Activated T-helper 17 cell treated with anti-CD3 and anti-CD28 coated beads, Interleukin-2, amount 50 U/mL, for 72 hours (primary cell): ENCODE results near the gene POU3F1. TPM values are rescaled to one million over a fixed set of nuclear protein-coding genes. Genes with fewer than 3 reads are reported as not detected.

Source experiments
- ATAC-seq: fragments of 150-1000 bp; cut with Tn5 transposase; replicated peaks from 2 replicates; pipeline ENCODE4 v1.10.0; 2021; ENCODE audit warnings: mild to moderate bottlenecking, moderate library complexity
- H3K27ac Mint-ChIP-seq: one replicate; pipeline ENCODE4 v1.8.0; 2022; ENCODE audit warnings: mixed read lengths
- H3K27me3 Mint-ChIP-seq: one replicate; pipeline ENCODE4 v1.8.0; 2022; ENCODE audit warnings: mixed read lengths
- H3K36me3 Mint-ChIP-seq: one replicate; pipeline ENCODE4 v1.8.0; 2022; ENCODE audit warnings: low read depth, mild to moderate bottlenecking, mixed read lengths
- H3K4me1 Mint-ChIP-seq: one replicate; pipeline ENCODE4 v1.8.0; 2022; ENCODE audit warnings: mixed read lengths
- H3K4me3 Mint-ChIP-seq: one replicate; pipeline ENCODE4 v1.8.0; 2022; ENCODE audit warnings: mild to moderate bottlenecking, mixed read lengths
- H3K9me3 Mint-ChIP-seq: one replicate; pipeline ENCODE4 v1.8.0; 2022; ENCODE audit warnings: mixed read lengths
- total RNA-seq, 2 donors: library from RNA; stranded (reverse); gene quantifications; one replicate each; pipeline ENCODE4 v1.2.3, GENCODE V29; 2022

POU3F1 gene
- total RNA-seq, 2 donors from 2014 or later = 0.11 TPM

- Mint-ChIP-seq H3K4me3 (no peak overlapping the region), H3K4me1 (peaks cover 11% of the 10 kb centered on the region), H3K36me3 (peaks cover 82% of the 10 kb centered on the region), H3K27ac (no peak overlapping the region), H3K27me3 (no peaks in the 10 kb centered on the region), H3K9me3 (no peaks in the 10 kb centered on the region)
- no peak for ATAC-seq
These were observed 30.4 kb downstream of the POU3F1 start for GRCh38 chr1:38015978-38016725.

DNA sequence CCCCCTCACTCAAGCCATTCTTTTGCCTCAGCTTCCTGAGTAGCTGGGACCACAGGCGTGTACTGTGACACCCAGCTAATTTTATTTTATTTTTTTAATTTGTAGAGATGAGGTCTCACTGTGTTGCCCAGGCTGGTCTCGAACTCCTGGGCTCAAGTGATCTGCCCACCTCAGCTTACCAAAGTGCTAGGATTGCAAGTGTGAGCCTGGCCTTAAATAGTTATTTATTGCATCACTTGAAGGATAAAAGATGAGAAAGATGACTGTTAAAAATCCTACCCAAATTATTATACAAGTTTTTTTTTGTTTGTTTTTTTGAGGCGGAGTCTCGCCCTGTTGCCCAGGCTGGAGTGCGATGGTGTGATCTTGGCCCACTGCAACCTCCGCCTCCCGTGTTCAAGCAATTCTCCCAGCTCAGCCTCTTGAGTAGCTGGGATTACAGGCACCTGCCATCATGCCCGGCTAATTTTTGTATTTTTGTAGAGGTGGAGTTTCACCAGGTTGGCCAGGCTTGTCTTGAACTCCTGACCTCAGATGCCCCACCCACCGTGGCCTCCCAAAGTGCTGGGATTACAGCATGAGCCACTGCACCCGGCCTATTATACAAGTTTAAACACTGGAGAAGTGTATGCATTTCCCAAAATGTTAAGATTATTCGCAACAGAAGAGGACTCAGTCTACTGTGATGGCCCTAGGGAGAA lies 31.7 kb downstream of the POU3F1 start:
- no peaks in the 10 kb centered on the region for H3K9me3 Mint-ChIP-seq
- peaks cover 69% of the 10 kb centered on the region for H3K36me3 Mint-ChIP-seq
- H3K27ac Mint-ChIP-seq = no peak overlapping the region
- peaks cover 11% of the 10 kb centered on the region for H3K4me1 Mint-ChIP-seq
- peak overlapping the region; percentile 100 for H3K4me3 Mint-ChIP-seq
- ATAC-seq = no peak
- no peaks in the 10 kb centered on the region for H3K27me3 Mint-ChIP-seq

GRCh38 chr1:38014171-38014570 lies 32.4 kb downstream of the POU3F1 start:
- H3K4me3 Mint-ChIP-seq = peak overlapping the region; percentile 100
- peaks cover 62% of the 10 kb centered on the region for H3K36me3 Mint-ChIP-seq
- H3K27ac Mint-ChIP-seq = peak overlapping the region; percentile 100
- peaks cover 13% of the 10 kb centered on the region for H3K4me1 Mint-ChIP-seq
- ATAC-seq = no peak
- H3K27me3 Mint-ChIP-seq = no peaks in the 10 kb centered on the region
- H3K9me3 Mint-ChIP-seq = no peaks in the 10 kb centered on the region

GRCh38 chr1:38013227-38013622 lies 33.4 kb downstream of the POU3F1 start:
- Mint-ChIP-seq H3K27me3 (no peaks in the 10 kb centered on the region), H3K4me3 (peak overlapping the region; percentile 100), H3K27ac (peak overlapping the region; percentile 100), H3K4me1 (peaks cover 19% of the 10 kb centered on the region), H3K9me3 (no peaks in the 10 kb centered on the region), H3K36me3 (peaks cover 52% of the 10 kb centered on the region)
- ATAC-seq = no peak

DNA sequence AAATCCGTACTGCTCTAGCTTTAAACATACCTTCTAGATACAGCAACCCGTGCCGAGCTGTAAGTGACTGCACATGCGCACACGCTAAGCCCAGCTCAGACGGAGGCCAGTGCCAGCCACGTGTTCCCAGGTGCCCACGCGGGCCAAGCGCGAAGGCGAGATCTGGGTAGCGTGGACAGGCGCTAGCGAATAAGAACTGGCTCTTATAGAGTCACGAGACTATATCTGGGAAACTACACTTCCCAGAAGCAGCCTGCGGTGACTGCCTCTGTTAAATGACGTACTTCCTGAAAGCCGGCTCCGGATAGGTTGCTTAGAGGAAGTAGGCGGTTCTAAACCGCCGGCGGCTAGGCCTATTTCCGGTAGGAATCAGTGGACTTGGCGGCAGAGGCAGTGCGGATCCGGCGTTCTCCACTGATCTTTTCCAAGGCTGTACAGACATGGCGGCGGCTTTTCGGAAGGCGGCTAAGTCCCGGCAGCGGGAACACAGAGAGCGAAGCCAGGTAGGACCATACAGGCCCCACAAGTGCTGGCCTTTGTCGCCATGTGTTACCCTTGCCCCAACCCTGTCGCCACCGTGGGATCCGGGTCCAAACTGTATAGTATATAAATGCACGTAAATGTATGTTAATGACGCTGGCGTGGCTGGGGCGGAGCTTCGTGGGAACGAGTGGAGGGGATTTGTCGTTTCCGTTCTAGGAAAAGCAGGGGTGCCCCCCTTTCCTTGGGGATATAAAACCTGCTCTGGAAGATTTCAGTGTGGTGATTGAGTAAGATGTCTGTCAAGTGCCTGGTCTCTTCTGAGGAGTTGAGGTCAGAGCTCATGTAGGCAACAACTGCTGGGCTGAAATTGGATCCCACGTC lies 34.0 kb downstream of the POU3F1 start, which contains the start of gene UTP11:
Gene UTP11 (plus strand): TSS at position 372 of the 864 bp plus-strand sequence. CDS start 69 bp downstream, at position 441.
- Mint-ChIP-seq H3K4me1 (peaks cover 19% of the 10 kb centered on the region), H3K27ac (peak within 1 kb of the TSS; percentile 100), H3K27me3 (no peaks in the 10 kb centered on the region), H3K9me3 (no peaks in the 10 kb centered on the region), H3K36me3 (peaks cover 46% of the 10 kb centered on the region), H3K4me3 (peak within 1 kb of the TSS; percentile 100)
- peak; percentile 90 for ATAC-seq

GRCh38 chr1:38009841-38010180 lies 36.8 kb downstream of the POU3F1 start:
- H3K4me1 Mint-ChIP-seq = peaks cover 19% of the 10 kb centered on the region
- ATAC-seq = no peak
- peak overlapping the region; percentile 58 for H3K4me3 Mint-ChIP-seq
- H3K9me3 Mint-ChIP-seq = no peaks in the 10 kb centered on the region
- no peaks in the 10 kb centered on the region for H3K27me3 Mint-ChIP-seq
- peak overlapping the region; percentile 93 for H3K27ac Mint-ChIP-seq
- H3K36me3 Mint-ChIP-seq = peaks cover 20% of the 10 kb centered on the region

- Mint-ChIP-seq H3K36me3 (peaks cover 25% of the 10 kb centered on the region), H3K9me3 (no peaks in the 10 kb centered on the region), H3K4me3 (peak overlapping the region; percentile 58), H3K4me1 (peaks cover 24% of the 10 kb centered on the region), H3K27ac (peak overlapping the region; percentile 93), H3K27me3 (peaks cover 4% of the 10 kb centered on the region)
- peak; percentile 71 for ATAC-seq
These were observed 37.3 kb downstream of the POU3F1 start for GRCh38 chr1:38009088-38009840.

DNA sequence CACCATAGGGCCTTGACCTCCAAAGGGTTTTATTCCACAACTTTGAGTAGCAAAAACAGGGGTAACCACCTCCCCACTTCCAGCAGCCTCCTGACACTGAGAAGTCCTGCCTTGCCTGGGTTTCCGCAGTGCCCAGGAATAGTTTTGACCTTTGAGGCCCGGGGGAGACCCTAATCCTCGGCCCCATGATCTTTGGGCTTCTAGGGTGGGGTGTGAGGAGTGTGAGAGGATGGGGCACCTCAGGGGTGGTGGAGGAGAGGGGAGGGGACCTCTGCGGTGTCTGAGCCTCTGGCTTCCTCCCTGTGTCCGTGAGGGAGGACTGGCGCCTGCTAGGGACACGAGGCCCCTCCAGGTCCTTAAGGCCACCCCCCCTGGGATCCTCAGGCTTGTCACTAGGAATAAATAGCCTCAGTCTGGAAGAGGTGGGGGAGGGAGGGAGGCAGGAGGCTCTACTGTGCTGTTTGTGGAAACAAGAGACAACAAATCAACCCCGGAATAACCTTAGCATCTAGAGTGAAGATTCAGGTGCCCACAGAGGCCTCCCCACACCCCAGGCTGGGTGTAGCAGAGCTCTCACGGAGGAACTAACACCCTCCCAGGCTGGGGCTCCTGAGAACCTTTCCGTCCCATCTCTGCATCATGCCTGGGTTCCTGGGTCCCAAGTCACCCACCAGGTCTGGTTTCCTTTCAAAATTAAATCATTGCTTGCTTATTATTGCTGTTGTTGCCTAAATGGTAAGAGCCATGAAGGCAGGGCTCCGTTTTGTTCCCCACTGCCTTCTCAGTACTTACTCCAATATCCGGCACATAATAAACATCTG lies 40.4 kb downstream of the POU3F1 start:
- H3K4me1 Mint-ChIP-seq = peaks cover 15% of the 10 kb centered on the region
- H3K27ac Mint-ChIP-seq = no peak overlapping the region
- no peaks in the 10 kb centered on the region for H3K9me3 Mint-ChIP-seq
- H3K4me3 Mint-ChIP-seq = peak overlapping the region; percentile 50
- H3K27me3 Mint-ChIP-seq = peaks cover 4% of the 10 kb centered on the region
- peaks cover 13% of the 10 kb centered on the region for H3K36me3 Mint-ChIP-seq
- ATAC-seq = no peak

GRCh38 chr1:38005195-38006007 lies 41.2 kb downstream of the POU3F1 start, which contains the start of gene FHL3:
TSS of gene FHL3 (minus strand) at chr1:38005514. CDS start at chr1:37999412, 6,102 bp downstream.
- Mint-ChIP-seq H3K27me3 (peaks cover 4% of the 10 kb centered on the region), H3K4me3 (peak within 1 kb of the TSS; percentile 85), H3K9me3 (no peaks in the 10 kb centered on the region), H3K4me1 (peaks cover 15% of the 10 kb centered on the region), H3K36me3 (peaks cover 13% of the 10 kb centered on the region), H3K27ac (peak within 1 kb of the TSS; percentile 74)
- peak; percentile 31 for ATAC-seq

DNA sequence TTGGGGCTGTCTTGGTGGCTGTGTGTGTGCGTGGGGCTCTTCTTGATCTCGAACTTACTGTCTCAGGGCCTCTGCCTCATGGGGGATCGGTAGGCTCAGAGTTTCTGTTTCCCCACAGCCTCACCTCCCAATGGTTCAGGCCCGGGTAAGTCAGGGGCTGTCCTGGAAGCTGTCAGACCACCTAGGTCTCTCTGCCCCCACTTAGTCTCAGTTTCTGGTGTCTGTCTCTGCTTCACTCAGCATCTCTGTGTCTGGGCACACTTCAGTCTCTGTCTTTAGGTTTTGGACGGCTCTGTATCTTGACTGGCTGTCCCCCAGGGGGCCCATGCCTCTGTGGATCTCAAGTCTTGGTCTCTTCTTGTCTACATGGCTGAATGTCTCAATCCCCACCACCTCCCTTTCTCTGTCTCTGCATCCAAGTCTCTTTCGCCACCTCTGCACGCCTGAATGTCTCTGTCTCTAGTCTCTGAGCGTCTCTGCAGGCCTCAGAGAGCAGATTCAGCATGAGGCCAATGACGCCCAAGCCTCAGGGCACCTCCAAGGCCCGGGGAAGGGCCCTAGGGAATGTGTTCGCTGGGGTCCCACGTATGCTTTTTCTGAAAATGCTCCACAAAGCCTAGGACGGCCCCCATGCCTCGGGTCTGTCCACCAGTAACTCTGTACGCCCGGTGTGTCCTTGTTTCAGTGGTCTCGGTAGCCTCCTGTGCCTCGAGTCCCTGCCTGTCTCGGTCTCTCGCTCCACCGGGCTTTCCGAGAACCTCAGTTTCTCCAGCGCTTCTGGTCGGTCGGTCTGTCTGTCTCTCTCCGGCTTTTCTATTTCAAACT lies 42.1 kb downstream of the POU3F1 start:
- peaks cover 4% of the 10 kb centered on the region for H3K27me3 Mint-ChIP-seq
- H3K4me3 Mint-ChIP-seq = peak overlapping the region; percentile 85
- H3K4me1 Mint-ChIP-seq = peaks cover 19% of the 10 kb centered on the region
- H3K27ac Mint-ChIP-seq = peak overlapping the region; percentile 74
- peaks cover 13% of the 10 kb centered on the region for H3K36me3 Mint-ChIP-seq
- H3K9me3 Mint-ChIP-seq = no peaks in the 10 kb centered on the region
- ATAC-seq = no peak

DNA sequence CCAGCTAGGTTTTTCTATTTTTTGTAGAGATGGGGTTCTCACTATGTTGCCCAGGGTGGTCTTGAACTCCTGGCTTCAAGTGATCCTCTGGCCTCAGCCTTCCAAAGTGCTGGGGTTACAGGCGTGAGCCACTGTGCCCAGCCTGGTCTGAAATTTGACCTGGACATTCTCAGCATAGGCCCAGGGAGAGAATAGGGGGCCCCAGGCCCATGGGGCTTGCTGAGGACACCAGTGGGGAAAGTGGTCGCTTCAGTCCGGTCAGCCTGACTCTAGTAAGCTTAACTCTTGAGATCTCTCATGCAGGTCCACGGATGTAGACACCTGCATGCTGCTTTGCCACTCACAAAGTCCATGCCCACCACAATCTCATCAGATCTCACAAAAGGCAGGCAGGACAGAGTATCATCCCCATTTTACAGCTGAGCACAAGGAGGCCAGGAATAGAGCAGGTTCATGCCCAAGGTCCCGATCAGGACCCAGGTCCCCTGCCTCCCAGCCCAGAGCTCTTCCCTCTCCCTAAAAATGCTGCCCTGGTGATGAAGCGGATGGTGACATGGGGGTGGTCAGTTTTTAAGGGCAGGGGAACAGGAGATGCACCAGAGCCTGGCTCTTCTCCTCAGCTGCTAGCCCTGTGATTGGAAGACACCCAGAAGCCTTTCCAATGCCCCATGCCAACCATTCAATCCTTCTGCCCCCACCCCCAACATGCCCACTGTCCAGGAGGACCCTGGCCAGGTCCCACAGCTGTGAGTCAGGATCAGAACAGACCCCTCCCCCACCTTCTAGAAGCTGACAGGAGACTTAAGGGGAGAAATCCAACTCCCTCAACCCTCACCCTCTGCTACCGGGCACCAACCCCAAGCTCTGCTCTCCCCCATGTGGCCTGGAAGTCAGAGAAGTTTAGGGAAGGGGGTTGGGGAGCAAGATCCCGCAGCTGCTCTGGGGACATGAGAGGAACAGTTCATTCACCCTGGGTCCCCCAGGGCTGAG lies 43.0 kb downstream of the POU3F1 start:
- Mint-ChIP-seq H3K27ac (peak overlapping the region; percentile 74), H3K36me3 (peaks cover 16% of the 10 kb centered on the region), H3K27me3 (peaks cover 4% of the 10 kb centered on the region), H3K4me3 (peak overlapping the region; percentile 85), H3K4me1 (peaks cover 18% of the 10 kb centered on the region), H3K9me3 (no peaks in the 10 kb centered on the region)
- no peak for ATAC-seq
